HG03457 (cell line): ENCODE results near the gene CHD9NB.
A peak's percentile ranks its signal among the peaks of the same experiment; 100 is the strongest.
"Not testable (repeated sequence)": the region's sequence is repeated elsewhere in the genome, so short reads cannot be mapped to it uniquely, and the experiment has no call there.

Experiments used
- ATAC-seq: cut with Tn5 transposase; IDR thresholded peaks from one replicate; pipeline ENCODE4 v1.9.1; 2021; ENCODE audit warnings: moderate number of reproducible peaks; ENCODE audit not compliant: unreplicated experiment

CHD9NB gene

GRCh38 chr16:53058441-53058840 lies 5.7 kb upstream of the CHD9NB start:
- ATAC-seq, result no peak

GRCh38 chr16:53057658-53058057 lies 5.0 kb upstream of the CHD9NB start:
- ATAC-seq, result no peak

- no peak for ATAC-seq
Observed at GRCh38 chr16:53056392-53056881, 3.7 kb upstream of the CHD9NB start.

- no peak for ATAC-seq
Observed at GRCh38 chr16:53055541-53056391, 3.1 kb upstream of the CHD9NB start.

- ATAC-seq, result peak; percentile 58
Observed at GRCh38 chr16:53054670-53055485, 2.2 kb upstream of the CHD9NB start, which contains the start of gene CHD9. Gene CHD9 (plus strand): TSS chr16:53054991. CDS start chr16:53156090, 101,099 bp downstream.

GRCh38 chr16:53053967-53054669 lies 1.4 kb upstream of the CHD9NB start:
- peak; percentile 6 for ATAC-seq

GRCh38 chr16:53051255-53051654 lies 1.4 kb downstream of the CHD9NB start:
- not testable (repeated sequence) for ATAC-seq

- no peak for ATAC-seq
Observed at GRCh38 chr16:53048139-53048915, 4.4 kb downstream of the CHD9NB start.

- ATAC-seq, result not testable (repeated sequence)
Observed at GRCh38 chr16:53047515-53047914, 5.2 kb downstream of the CHD9NB start.

GRCh38 chr16:53045341-53046220 lies 7.1 kb downstream of the CHD9NB start:
- ATAC-seq, result no peak

- ATAC-seq, result no peak
Observed at GRCh38 chr16:53043986-53044601, 8.6 kb downstream of the CHD9NB start.

- ATAC-seq, result no peak
Observed at GRCh38 chr16:53043428-53043831, 9.3 kb downstream of the CHD9NB start.

- no peak for ATAC-seq
Observed at GRCh38 chr16:53042235-53042701, 10.4 kb downstream of the CHD9NB start.

- no peak for ATAC-seq
Observed at GRCh38 chr16:53041320-53042051, 11.2 kb downstream of the CHD9NB start.

- no peak for ATAC-seq
Observed at GRCh38 chr16:53040788-53041187, 11.9 kb downstream of the CHD9NB start.

- ATAC-seq, result not testable (repeated sequence)
Observed at GRCh38 chr16:53036711-53037110, 16.0 kb downstream of the CHD9NB start.

GRCh38 chr16:53036066-53036465 lies 16.6 kb downstream of the CHD9NB start:
- no peak for ATAC-seq
